Mesendoderm (in vitro differentiated cells): Measurements from ENCODE around the gene ATL1. TPM values are rescaled to one million over a fixed set of nuclear protein-coding genes. Genes with fewer than 3 reads are reported as not detected.
A peak's percentile ranks its signal among the peaks of the same experiment; 100 is the strongest.

Experiments
- DNase-seq: peaks from one replicate; pipeline ENCODE4 v3.0.0; 2013
- H2AK5ac ChIP-seq: 2 replicates; pipeline ENCODE4 v1.6.1; 2013; ENCODE audit warnings: low read length, inconsistent platforms
- H2BK120ac ChIP-seq: 2 replicates; pipeline ENCODE4 v1.6.1; 2013; ENCODE audit warnings: low read depth, mild to moderate bottlenecking, low read length, moderate library complexity, mixed read lengths
- H2BK15ac ChIP-seq: replicated peaks from 2 replicates; pipeline ENCODE4 v1.6.1; 2013; ENCODE audit warnings: low read depth, mild to moderate bottlenecking, moderate library complexity
- H2BK5ac ChIP-seq: 2 replicates; pipeline ENCODE4 v1.6.1; 2013; ENCODE audit warnings: low read length, inconsistent platforms
- H3K18ac ChIP-seq: 2 replicates; pipeline ENCODE4 v1.6.1; 2013; ENCODE audit warnings: mild to moderate bottlenecking, low read length, mixed read lengths
- H3K23ac ChIP-seq: one replicate; pipeline ENCODE4 v1.6.1; 2013; ENCODE audit warnings: low read length
- H3K27ac ChIP-seq: 2 replicates; pipeline ENCODE4 v1.5.1; 2013; ENCODE audit warnings: low read depth, mild to moderate bottlenecking, inconsistent platforms, low read length, moderate library complexity
- H3K27me3 ChIP-seq: 2 replicates; pipeline ENCODE4 v1.6.1; 2013; ENCODE audit warnings: low read length, control low read depth, mild to moderate bottlenecking, inconsistent platforms; ENCODE audit not compliant: insufficient read depth, poor library complexity
- H3K36me3 ChIP-seq: 2 replicates; pipeline ENCODE4 v1.6.1; 2013; ENCODE audit warnings: low read length, inconsistent platforms; ENCODE audit not compliant: control insufficient read depth, insufficient read depth
- H3K4ac ChIP-seq: one replicate; pipeline ENCODE4 v1.6.1; 2013; ENCODE audit warnings: low read depth, mild to moderate bottlenecking, low read length, moderate library complexity
- H3K4me1 ChIP-seq: 2 replicates; pipeline ENCODE4 v1.6.1; 2013; ENCODE audit warnings: low read depth, low read length, inconsistent platforms; ENCODE audit not compliant: control insufficient read depth
- H3K4me2 ChIP-seq: 2 replicates; pipeline ENCODE4 v1.6.1; 2013; ENCODE audit warnings: low read length
- H3K4me3 ChIP-seq: 2 replicates; pipeline ENCODE4 v1.5.1; 2013; ENCODE audit warnings: mild to moderate bottlenecking, low read length
- H3K56ac ChIP-seq: one replicate; pipeline ENCODE4 v1.6.1; 2013; ENCODE audit warnings: low read length
- H3K79me1 ChIP-seq: 2 replicates; pipeline ENCODE4 v1.6.1; 2013; ENCODE audit warnings: low read length, inconsistent platforms
- H3K79me2 ChIP-seq: 2 replicates; pipeline ENCODE4 v1.6.1; 2013; ENCODE audit warnings: mild to moderate bottlenecking, low read length; ENCODE audit not compliant: control insufficient read depth, insufficient read depth
- H3K9ac ChIP-seq: 2 replicates; pipeline ENCODE4 v1.6.1; 2013; ENCODE audit warnings: low read length, inconsistent platforms
- H4K5ac ChIP-seq: one replicate; pipeline ENCODE4 v1.6.1; 2013; ENCODE audit warnings: low read length
- H4K8ac ChIP-seq: one replicate; pipeline ENCODE4 v1.6.1; 2013; ENCODE audit warnings: low read depth, mild to moderate bottlenecking, control low read depth, low read length, moderate library complexity
- WGBS: extraction: QIAGEN DNeasy Blood & Tissue Kit; methylation state at CpG from one replicate; pipeline ENCODE4 v1.1.7; 2013; ENCODE audit warnings: low lambda C conversion rate, missing lambda C conversion rate; ENCODE audit not compliant: insufficient coverage; ENCODE audit errors: extremely low coverage; 5-methylcytosine and 5-hydroxymethylcytosine counted together
- polyA plus RNA-seq, 2 experiments: library from polyadenylated mRNA; stranded (reverse); fragments of 200-250 nt; gene quantifications; one replicate each; pipeline ENCODE4 v1.2.3, GENCODE V29; 2013

Gene ATL1
- polyA plus RNA-seq (2013, experiment 1 of 2), result 2.6 TPM
- 3.0 TPM for polyA plus RNA-seq (2013, experiment 2 of 2)

GRCh38 chr14:50559990-50560930 lies at the start of gene ATL1:
ATL1 (plus strand) TSS chr14:50560145; CDS start chr14:50560266, 121 bp downstream.
- Histone ChIP-seq H3K4me2 (peak within 1 kb of the TSS; percentile 63), H3K79me1 (no peaks in the 10 kb centered on the region), H2BK5ac (no peak within 1 kb of the TSS), H3K27ac (no peak within 1 kb of the TSS), H3K4me3 (peak within 1 kb of the TSS; percentile 55), H3K56ac (peak within 1 kb of the TSS; percentile 84), H3K9ac (peak within 1 kb of the TSS; percentile 58), H3K27me3 (no peaks in the 10 kb centered on the region), H3K18ac (no peak within 1 kb of the TSS), H4K8ac (no peak within 1 kb of the TSS), H3K36me3 (no peaks in the 10 kb centered on the region), H3K4me1 (peaks cover 2% of the 10 kb centered on the region), H3K23ac (peak within 1 kb of the TSS; percentile 96), H2BK15ac (no peak within 1 kb of the TSS), H2AK5ac (no peak within 1 kb of the TSS), H3K4ac (no peak within 1 kb of the TSS), H3K79me2 (no peaks in the 10 kb centered on the region), H2BK120ac (no peak within 1 kb of the TSS), H4K5ac (no peak within 1 kb of the TSS)
- WGBS, result no CpG with 5 or more reads among the region's 66 CpGs
- peak; percentile 87 for DNase-seq

GRCh38 chr14:50510157-50510556 lies 49.8 kb upstream of the ATL1 start:
- Histone ChIP-seq H3K27me3 (no peaks in the 10 kb centered on the region), H4K5ac (no peak overlapping the region), H3K79me2 (peaks cover 4% of the 10 kb centered on the region), H3K4me2 (no peak overlapping the region), H3K4me1 (no peaks in the 10 kb centered on the region), H4K8ac (no peak overlapping the region), H2BK120ac (no peak overlapping the region), H3K79me1 (peaks cover 3% of the 10 kb centered on the region), H3K56ac (no peak overlapping the region), H3K27ac (no peak overlapping the region), H2BK15ac (no peak overlapping the region), H3K4me3 (no peak overlapping the region), H3K4ac (no peak overlapping the region), H3K18ac (no peak overlapping the region), H3K23ac (no peak overlapping the region), H2AK5ac (no peak overlapping the region), H3K9ac (no peak overlapping the region), H3K36me3 (no peaks in the 10 kb centered on the region), H2BK5ac (no peak overlapping the region)
- WGBS, result no CpG with 5 or more reads among the region's 7 CpGs
- DNase-seq, result no peak

GRCh38 chr14:50512463-50512862 lies 47.5 kb upstream of the ATL1 start:
- H3K4me2 ChIP-seq, result no peak overlapping the region
- no peak overlapping the region for H2BK15ac ChIP-seq
- WGBS, result no CpG with 5 or more reads among the region's 4 CpGs
- H2BK120ac ChIP-seq, result no peak overlapping the region
- no peak overlapping the region for H3K27ac ChIP-seq
- H3K4ac ChIP-seq, result no peak overlapping the region
- no peak overlapping the region for H3K18ac ChIP-seq
- H3K36me3 ChIP-seq, result no peaks in the 10 kb centered on the region
- H3K9ac ChIP-seq, result no peak overlapping the region
- no peak overlapping the region for H3K23ac ChIP-seq
- no peak overlapping the region for H2AK5ac ChIP-seq
- H3K79me1 ChIP-seq, result peaks cover 3% of the 10 kb centered on the region
- H3K79me2 ChIP-seq, result peaks cover 13% of the 10 kb centered on the region
- no peak overlapping the region for H3K56ac ChIP-seq
- no peak overlapping the region for H2BK5ac ChIP-seq
- H3K4me1 ChIP-seq, result no peaks in the 10 kb centered on the region
- DNase-seq, result no peak
- no peak overlapping the region for H3K4me3 ChIP-seq
- no peak overlapping the region for H4K5ac ChIP-seq
- H4K8ac ChIP-seq, result no peak overlapping the region
- no peaks in the 10 kb centered on the region for H3K27me3 ChIP-seq

GRCh38 chr14:50516091-50516490 lies 43.9 kb upstream of the ATL1 start:
- Histone ChIP-seq H2BK15ac (no peak overlapping the region), H2BK5ac (no peak overlapping the region), H2BK120ac (no peak overlapping the region), H3K79me2 (peaks cover 23% of the 10 kb centered on the region), H4K8ac (no peak overlapping the region), H3K4me2 (no peak overlapping the region), H3K27ac (no peak overlapping the region), H3K4ac (no peak overlapping the region), H2AK5ac (no peak overlapping the region), H3K23ac (no peak overlapping the region), H3K18ac (no peak overlapping the region), H3K4me3 (no peak overlapping the region), H3K79me1 (peaks cover 4% of the 10 kb centered on the region), H4K5ac (no peak overlapping the region), H3K56ac (no peak overlapping the region), H3K4me1 (no peaks in the 10 kb centered on the region), H3K27me3 (no peaks in the 10 kb centered on the region), H3K36me3 (no peaks in the 10 kb centered on the region), H3K9ac (no peak overlapping the region)
- DNase-seq, result no peak
- no CpG with 5 or more reads among the region's 2 CpGs for WGBS

GRCh38 chr14:50520947-50521815 lies 38.8 kb upstream of the ATL1 start:
- H3K27ac ChIP-seq, result no peak overlapping the region
- H3K79me1 ChIP-seq, result peaks cover 5% of the 10 kb centered on the region
- no CpG with 5 or more reads among the region's 5 CpGs for WGBS
- H2BK120ac ChIP-seq, result no peak overlapping the region
- no peak for DNase-seq
- no peak overlapping the region for H3K23ac ChIP-seq
- H3K9ac ChIP-seq, result no peak overlapping the region
- no peak overlapping the region for H3K56ac ChIP-seq
- H2BK5ac ChIP-seq, result no peak overlapping the region
- no peak overlapping the region for H4K8ac ChIP-seq
- no peak overlapping the region for H3K4ac ChIP-seq
- H3K4me1 ChIP-seq, result no peaks in the 10 kb centered on the region
- no peak overlapping the region for H2AK5ac ChIP-seq
- no peaks in the 10 kb centered on the region for H3K36me3 ChIP-seq
- H4K5ac ChIP-seq, result no peak overlapping the region
- H3K4me2 ChIP-seq, result no peak overlapping the region
- H3K79me2 ChIP-seq, result peaks cover 46% of the 10 kb centered on the region
- no peak overlapping the region for H3K4me3 ChIP-seq
- no peak overlapping the region for H2BK15ac ChIP-seq
- H3K18ac ChIP-seq, result no peak overlapping the region
- no peaks in the 10 kb centered on the region for H3K27me3 ChIP-seq
